HCT116 (cell line): ENCODE data around the gene TLCD2. TPM values are rescaled to one million over a fixed set of nuclear protein-coding genes. Genes with fewer than 3 reads are reported as not detected.
"Not testable (repeated sequence)": the region's sequence is repeated elsewhere in the genome, so short reads cannot be mapped to it uniquely, and the experiment has no call there.

Experiments
- ATAC-seq: fragments of 200-7000 bp; cut with Tn5 transposase; 2 replicates; pipeline ENCODE4 v1.9.1; 2020; ENCODE audit warnings: mild to moderate bottlenecking, moderate library complexity
- BruUV-seq: library from RNA; stranded (reverse); fragments of 400-500 nt; replicated peaks from 2 replicates; lab custom pipeline; 2021; lab: Mats Ljungman, UMichigan
- CTCF ChIA-PET: fragments of 300-600 bp; sonication (Branson Sonifier 250); formaldehyde crosslinking; loops from one replicate; lab custom pipeline; 2021; ENCODE audit warnings: antibody characterized with exemption; lab: Charles Lee
- POLR2A ChIA-PET: fragments of 300-600, 350-600 bp; sonication (Branson Sonifier 250); formaldehyde crosslinking; loops from one replicate; lab custom pipeline; 2021; ENCODE audit warnings: antibody characterized with exemption; lab: Charles Lee
- RAD21 ChIA-PET, 2 experiments: fragments of 300-600 bp; sonication (Branson Sonifier 250); formaldehyde crosslinking; loops; one replicate each; lab custom pipeline; 2023; ENCODE audit warnings: low total read pairs in 2 of 2; ENCODE audit not compliant: uncharacterized antibody in 2 of 2, unreplicated experiment in 2 of 2, low non-redundant PET in 1 of 2; lab: Charles Lee
- DNase-seq: peaks from one replicate; pipeline ENCODE4 v3.0.0-alpha.2; 2010; ENCODE audit warnings: low read depth, low spot score
- H2AFZ ChIP-seq: fragments of 200-600 bp; shearing (Covaris generic), sonication (generic); 2 replicates; pipeline ENCODE4 v1.6.1; 2017; ENCODE audit warnings: low read depth, mixed run types, mixed read lengths, antibody characterized with exemption, low read length; ENCODE audit not compliant: poor library complexity, severe bottlenecking
- H3K27ac ChIP-seq: 2 replicates; pipeline ENCODE4 v1.5.1; 2012; ENCODE audit warnings: low read depth, low read length
- H3K27me3 ChIP-seq: fragments of 200-600 bp; sonication (generic); 2 replicates; pipeline ENCODE4 v1.6.1; 2016; ENCODE audit warnings: mixed run types, low read length, mixed read lengths; ENCODE audit not compliant: insufficient read depth
- H3K36me3 ChIP-seq, 2 experiments: fragments of 200-500 bp in 1 of 2; fragments of 200-600 bp in 1 of 2; sonication (Bioruptor generic) in 1 of 2; sonication (generic) in 1 of 2; 2 replicates each; pipeline versions ENCODE4 v1.5.1 to v1.6.1; 2014 to 2016; ENCODE audit warnings: low read length in 2 of 2, inconsistent platforms in 1 of 2, mixed read lengths in 1 of 2, mixed run types in 1 of 2; ENCODE audit not compliant: insufficient read depth in 2 of 2, control insufficient read depth in 1 of 2
- H3K4me1 ChIP-seq, 2 experiments: fragments of 200-600 bp in 1 of 2; sonication (generic) in 1 of 2; 2 replicates each; pipeline versions ENCODE4 v1.5.1 to v1.6.1; 2012 to 2017; ENCODE audit warnings: low read length in 2 of 2, inconsistent platforms in 1 of 2, mild to moderate bottlenecking in 1 of 2, mixed read lengths in 1 of 2, mixed run types in 1 of 2, moderate library complexity in 1 of 2; ENCODE audit not compliant: insufficient read depth in 2 of 2, control insufficient read depth in 1 of 2
- H3K4me2 ChIP-seq: fragments of 200-600 bp; sonication (generic); 2 replicates; pipeline ENCODE4 v1.6.1; 2017; ENCODE audit warnings: mixed run types, low read length, mixed read lengths
- H3K4me3 ChIP-seq, 2 experiments: fragments of 200-600 bp in 1 of 2; sonication (generic) in 1 of 2; replicated peaks in 1 of 2; 2 replicates each; pipeline ENCODE4 v1.5.1; 2011 to 2016; ENCODE audit warnings: low read length in 2 of 2, control low read depth in 1 of 2, low read depth in 1 of 2, mild to moderate bottlenecking in 1 of 2, mixed read lengths in 1 of 2, mixed run types in 1 of 2
- H3K79me2 ChIP-seq: fragments of 200-600 bp; sonication (generic); 2 replicates; pipeline ENCODE4 v1.6.1; 2017; ENCODE audit warnings: mild to moderate bottlenecking, mixed run types, low read length, moderate library complexity, mixed read lengths; ENCODE audit not compliant: insufficient read depth
- H3K9ac ChIP-seq: fragments of 200-600 bp; sonication (generic); 2 replicates; pipeline ENCODE4 v1.6.1; 2016; ENCODE audit warnings: low read length, mixed read lengths
- H3K9me2 ChIP-seq: fragments of 200-600 bp; sonication (generic), shearing (Covaris generic); 2 replicates; pipeline ENCODE4 v1.6.1; 2017; ENCODE audit warnings: mixed run types, mild to moderate bottlenecking, moderate library complexity; ENCODE audit not compliant: insufficient read depth
- H3K9me3 ChIP-seq, 2 experiments: fragments of 200-500 bp in 1 of 2; fragments of 200-600 bp in 1 of 2; sonication (Bioruptor generic) in 1 of 2; sonication (generic) in 1 of 2; 2 replicates each; pipeline ENCODE4 v1.6.1; 2014 to 2017; ENCODE audit warnings: low read length in 2 of 2, mixed read lengths in 2 of 2, inconsistent platforms in 1 of 2, low read depth in 1 of 2, mild to moderate bottlenecking in 1 of 2, mixed run types in 1 of 2, moderate library complexity in 1 of 2; ENCODE audit not compliant: control insufficient read depth in 1 of 2, insufficient read depth in 1 of 2
- H4K20me1 ChIP-seq: fragments of 200-600 bp; sonication (generic), shearing (Covaris generic); 2 replicates; pipeline ENCODE4 v1.6.1; 2017; ENCODE audit warnings: mixed run types, mild to moderate bottlenecking, moderate library complexity; ENCODE audit not compliant: insufficient read depth
- CBX3 ChIP-seq: IDR thresholded peaks from 2 replicates; pipeline ENCODE4 v1.6.1; 2012; ENCODE audit warnings: low read depth
- CEBPB ChIP-seq: IDR thresholded peaks from 2 replicates; pipeline ENCODE4 v1.6.1; 2012; ENCODE audit warnings: low read depth
- EGR1 ChIP-seq: IDR thresholded peaks from 2 replicates; pipeline ENCODE4 v1.6.1; 2012; ENCODE audit warnings: low read depth
- ELF1 ChIP-seq: IDR thresholded peaks from 2 replicates; pipeline ENCODE4 v1.6.1; 2012; ENCODE audit warnings: low read depth, borderline replicate concordance
- RAD21 ChIP-seq: IDR thresholded peaks from 2 replicates; pipeline ENCODE4 v1.6.1; 2012; ENCODE audit warnings: low read depth, mild to moderate bottlenecking
- SRF ChIP-seq: IDR thresholded peaks from 2 replicates; pipeline ENCODE4 v1.6.1; 2012; ENCODE audit warnings: low read depth
- TCF7L2 ChIP-seq: IDR thresholded peaks from 2 replicates; pipeline ENCODE4 v1.7.0; 2011; ENCODE audit warnings: borderline replicate concordance, inconsistent platforms; ENCODE audit not compliant: insufficient read depth, insufficient read length; ENCODE audit errors: extremely low read depth
- intact Hi-C: fragments of 100-400 bp; cut with micrococcal nuclease; formaldehyde crosslinking; loops from 2 replicates; pipeline ENCODE4 v1.10.0; 2022
- total RNA-seq: library from RNA; stranded (reverse); gene quantifications from one replicate; pipeline ENCODE4 v1.2.1, GENCODE V29; 2021; ENCODE audit not compliant: unreplicated experiment
- TF ChIP-seq, protein P1 (sequence below), 3 experiments: fragments of 200-600 bp in 1 of 3; sonication (generic) in 1 of 3; IDR thresholded peaks in 2 of 3; conservative IDR thresholded peaks in 1 of 3; 2 replicates each; pipeline ENCODE4 v1.5.1; 2012 to 2017; ENCODE audit warnings: low read depth in 2 of 3, low read length in 2 of 3, antibody characterized with exemption in 1 of 3, borderline replicate concordance in 1 of 3, control low read depth in 1 of 3, mild to moderate bottlenecking in 1 of 3, mixed read lengths in 1 of 3, mixed run types in 1 of 3, moderate library complexity in 1 of 3; ENCODE audit not compliant: insufficient read depth in 1 of 3
- TF ChIP-seq, protein P2 (sequence below): IDR thresholded peaks from 2 replicates; pipeline ENCODE4 v1.6.1; 2012
- TF ChIP-seq, protein P3 (sequence below): IDR thresholded peaks from 2 replicates; pipeline ENCODE4 v1.6.1; 2012

The TLCD2 gene
- total RNA-seq, 1 experiment from 2014 or later: 1.8 TPM

DNA sequence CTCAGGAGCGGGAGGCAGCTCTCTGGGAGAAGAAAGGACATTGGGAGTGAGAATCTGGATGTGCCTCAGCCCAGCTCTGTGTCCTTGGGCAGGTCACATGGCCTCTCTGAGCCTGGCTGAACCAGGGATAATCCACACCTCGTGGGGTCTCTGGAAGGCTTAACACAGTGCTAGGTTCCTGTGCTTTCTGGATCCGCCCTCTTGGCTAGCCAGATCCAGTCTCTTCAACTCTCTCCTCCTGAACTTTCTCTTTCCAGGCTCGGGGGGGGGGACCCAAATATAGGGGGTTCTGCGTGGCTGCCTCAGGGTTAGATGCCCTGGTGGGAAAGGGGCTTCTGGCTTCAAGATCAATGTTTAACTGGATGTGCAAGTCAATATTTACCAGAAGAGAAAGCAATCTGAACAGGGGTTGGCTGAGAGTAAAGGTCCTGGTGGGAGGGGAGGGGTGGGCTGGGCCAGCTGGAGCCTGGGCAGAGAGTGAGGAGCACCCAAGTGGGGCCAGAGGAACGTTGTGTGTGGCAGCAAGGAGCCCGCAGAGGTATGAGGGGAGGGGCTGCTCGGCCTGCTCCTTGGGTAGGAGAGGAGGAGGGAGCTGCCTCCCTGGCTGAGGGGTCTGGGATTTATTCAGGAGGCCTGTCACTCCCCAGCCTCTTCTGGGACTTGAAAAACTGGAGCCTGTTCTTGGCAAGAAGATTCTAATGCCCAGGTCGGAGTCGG lies 32.4 kb upstream of the TLCD2 start, which contains the start of gene SERPINF2 (continued):
- TF ChIP-seq CBX3 (no peak), SRF (no peak), RAD21 (no peak), EGR1 (no peak), ELF1 (no peak), CEBPB (no peak), TCF7L2 (no peak)
- TF ChIP-seq, protein P1, sequence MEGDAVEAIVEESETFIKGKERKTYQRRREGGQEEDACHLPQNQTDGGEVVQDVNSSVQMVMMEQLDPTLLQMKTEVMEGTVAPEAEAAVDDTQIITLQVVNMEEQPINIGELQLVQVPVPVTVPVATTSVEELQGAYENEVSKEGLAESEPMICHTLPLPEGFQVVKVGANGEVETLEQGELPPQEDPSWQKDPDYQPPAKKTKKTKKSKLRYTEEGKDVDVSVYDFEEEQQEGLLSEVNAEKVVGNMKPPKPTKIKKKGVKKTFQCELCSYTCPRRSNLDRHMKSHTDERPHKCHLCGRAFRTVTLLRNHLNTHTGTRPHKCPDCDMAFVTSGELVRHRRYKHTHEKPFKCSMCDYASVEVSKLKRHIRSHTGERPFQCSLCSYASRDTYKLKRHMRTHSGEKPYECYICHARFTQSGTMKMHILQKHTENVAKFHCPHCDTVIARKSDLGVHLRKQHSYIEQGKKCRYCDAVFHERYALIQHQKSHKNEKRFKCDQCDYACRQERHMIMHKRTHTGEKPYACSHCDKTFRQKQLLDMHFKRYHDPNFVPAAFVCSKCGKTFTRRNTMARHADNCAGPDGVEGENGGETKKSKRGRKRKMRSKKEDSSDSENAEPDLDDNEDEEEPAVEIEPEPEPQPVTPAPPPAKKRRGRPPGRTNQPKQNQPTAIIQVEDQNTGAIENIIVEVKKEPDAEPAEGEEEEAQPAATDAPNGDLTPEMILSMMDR (IDR thresholded peaks at IDR 0.05 in 2 of 3, conservative IDR thresholded peaks at IDR 0.05 in 1 of 3; ENCODE audit: borderline replicate concordance in 1 of 3, insufficient read depth in 1 of 3, low read depth in 2 of 3, low read length in 2 of 3): no peak
- TF ChIP-seq, protein P2, sequence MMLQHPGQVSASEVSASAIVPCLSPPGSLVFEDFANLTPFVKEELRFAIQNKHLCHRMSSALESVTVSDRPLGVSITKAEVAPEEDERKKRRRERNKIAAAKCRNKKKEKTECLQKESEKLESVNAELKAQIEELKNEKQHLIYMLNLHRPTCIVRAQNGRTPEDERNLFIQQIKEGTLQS: no peak
- TF ChIP-seq, protein P3, sequence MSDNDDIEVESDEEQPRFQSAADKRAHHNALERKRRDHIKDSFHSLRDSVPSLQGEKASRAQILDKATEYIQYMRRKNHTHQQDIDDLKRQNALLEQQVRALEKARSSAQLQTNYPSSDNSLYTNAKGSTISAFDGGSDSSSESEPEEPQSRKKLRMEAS: no peak

DNA sequence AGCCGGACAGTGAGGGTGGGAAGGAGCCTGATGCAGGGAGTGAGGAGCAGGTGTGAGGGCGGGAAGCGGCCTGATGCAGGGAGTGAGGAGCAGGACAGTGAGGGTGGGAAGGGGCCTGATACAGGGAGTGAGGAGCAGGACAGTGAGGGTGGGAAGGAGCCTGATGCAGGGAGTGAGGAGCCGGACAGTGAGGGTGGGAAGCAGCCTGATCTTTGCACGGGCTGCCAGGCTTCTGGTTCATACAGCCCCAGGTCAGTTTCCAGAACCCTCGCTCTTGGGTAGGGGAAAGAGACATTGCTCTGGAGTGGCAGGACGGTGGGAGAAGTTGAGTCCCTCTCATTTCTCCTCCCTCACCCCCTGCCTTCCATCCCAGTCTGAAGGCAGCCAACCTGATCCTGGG lies 31.7 kb upstream of the TLCD2 start:
- H3K36me3 ChIP-seq, ATAC-seq, CTCF ChIA-PET, RAD21 ChIA-PET, H3K4me2 ChIP-seq, H3K9me3 ChIP-seq, H3K4me1 ChIP-seq, intact Hi-C loops, DNase-seq, H3K9me2 ChIP-seq, H4K20me1 ChIP-seq, H3K4me3 ChIP-seq, H3K27ac ChIP-seq, POLR2A ChIA-PET, H2AFZ ChIP-seq, H3K9ac ChIP-seq, H3K27me3 ChIP-seq, BruUV-seq, H3K79me2 ChIP-seq: not testable (repeated sequence)
